RPMI7951 (cell line): ENCODE results near the gene TERT. TPM values are rescaled to one million over a fixed set of nuclear protein-coding genes. Genes with fewer than 3 reads are reported as not detected.

ENCODE experiments used
- DNase-seq: peaks from one replicate; pipeline ENCODE4 v3.0.0-alpha.2; 2012; ENCODE audit warnings: low read depth
- total RNA-seq: library from RNA; depleted of rRNA; stranded (reverse); fragments of >200 nt; shearing (Covaris generic); gene quantifications from 2 replicates; pipeline ENCODE4 v1.2.3, GENCODE V29; 2014; rRNA removed

The TERT gene
- total RNA-seq, 1 experiment from 2014 or later = not detected

DNA sequence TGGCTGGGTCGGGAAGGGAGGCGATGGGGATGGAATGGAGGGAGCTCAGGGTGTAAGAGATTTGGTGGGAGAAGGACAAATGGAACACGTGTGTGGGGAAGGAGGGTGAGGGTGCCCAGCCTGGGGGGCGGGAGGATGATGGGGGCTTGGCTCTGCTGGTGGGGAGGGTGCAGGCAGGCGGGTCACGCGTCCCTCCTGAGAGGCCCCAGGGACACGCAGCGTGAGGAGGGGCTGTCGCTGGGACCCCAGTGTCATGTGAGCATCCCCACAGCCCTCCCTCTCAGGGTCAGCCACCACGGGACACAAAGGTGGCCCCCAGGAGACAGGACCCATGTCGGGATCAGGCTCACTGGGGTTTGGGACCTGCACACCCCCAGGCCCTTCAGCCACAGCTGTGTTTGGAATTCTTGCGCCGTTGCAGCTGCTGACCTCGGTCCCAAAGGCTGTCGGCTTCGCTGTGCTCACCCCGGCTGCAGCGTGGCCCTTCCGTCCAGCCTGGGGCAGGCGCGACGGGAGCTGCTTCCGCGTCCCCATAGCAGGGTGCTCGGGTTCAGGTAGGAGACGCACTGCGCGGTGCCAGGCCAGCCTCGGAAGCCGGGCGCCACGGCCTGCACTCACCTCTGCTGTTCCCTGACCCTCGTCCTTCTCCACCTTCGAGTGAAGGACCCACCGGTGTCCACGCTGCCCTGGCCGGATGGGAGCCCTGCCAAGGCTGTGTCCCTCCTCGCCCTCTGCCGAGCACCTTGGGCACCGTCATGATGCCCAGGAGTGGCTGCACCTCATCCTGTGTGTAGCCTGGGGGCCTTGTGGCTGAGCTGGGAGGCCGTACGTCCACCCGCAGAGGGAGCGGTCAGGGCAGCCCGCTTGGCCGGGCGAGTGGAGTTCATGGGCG is 88.1 kb downstream of the TERT start:
- no peak for DNase-seq

DNA sequence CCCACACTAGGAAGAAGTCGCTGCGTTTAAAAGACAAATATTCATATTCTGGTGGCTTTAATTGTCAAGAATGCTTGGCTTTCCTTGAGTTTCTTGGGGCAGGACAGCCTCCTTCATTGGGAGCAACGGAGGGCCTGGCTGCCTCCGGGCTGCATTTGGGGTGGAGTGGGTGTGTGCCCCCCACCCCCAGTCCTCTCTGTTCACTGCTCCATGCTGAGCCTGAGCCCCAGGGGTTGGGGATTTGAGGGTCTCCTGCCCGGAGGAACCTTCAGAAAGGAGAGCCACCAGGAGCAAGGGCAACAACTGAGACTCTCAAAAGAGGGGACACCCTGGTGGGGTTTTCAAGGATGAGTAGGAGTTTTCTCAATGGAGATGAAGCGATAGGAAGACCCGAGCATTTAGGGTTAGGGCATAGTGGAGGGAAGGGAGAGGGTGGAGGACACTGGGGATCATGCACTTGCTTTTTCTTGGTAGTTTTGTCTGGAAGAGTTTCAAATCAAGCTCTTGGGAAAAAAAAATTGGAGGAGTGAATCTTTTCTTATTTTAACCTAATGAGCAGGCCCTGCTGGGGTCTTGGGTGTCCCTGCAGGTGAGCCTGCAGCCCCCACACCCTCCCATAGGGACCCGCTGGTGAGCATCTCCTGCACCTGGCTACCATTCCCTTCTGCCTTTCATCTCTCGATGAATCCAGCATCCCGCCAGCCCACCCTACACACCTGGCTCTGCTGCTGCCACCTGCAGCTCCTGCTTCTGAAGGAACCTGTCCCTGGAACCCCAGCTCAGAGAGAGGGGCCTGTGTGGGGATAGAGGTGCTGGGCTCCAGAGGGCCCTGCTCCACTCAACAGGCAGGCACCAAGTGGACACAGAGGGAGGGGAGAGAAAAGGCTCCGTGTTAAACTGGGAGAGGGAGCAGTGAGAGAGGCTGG is 89.3 kb downstream of the TERT start:
- DNase-seq = no peak

DNA sequence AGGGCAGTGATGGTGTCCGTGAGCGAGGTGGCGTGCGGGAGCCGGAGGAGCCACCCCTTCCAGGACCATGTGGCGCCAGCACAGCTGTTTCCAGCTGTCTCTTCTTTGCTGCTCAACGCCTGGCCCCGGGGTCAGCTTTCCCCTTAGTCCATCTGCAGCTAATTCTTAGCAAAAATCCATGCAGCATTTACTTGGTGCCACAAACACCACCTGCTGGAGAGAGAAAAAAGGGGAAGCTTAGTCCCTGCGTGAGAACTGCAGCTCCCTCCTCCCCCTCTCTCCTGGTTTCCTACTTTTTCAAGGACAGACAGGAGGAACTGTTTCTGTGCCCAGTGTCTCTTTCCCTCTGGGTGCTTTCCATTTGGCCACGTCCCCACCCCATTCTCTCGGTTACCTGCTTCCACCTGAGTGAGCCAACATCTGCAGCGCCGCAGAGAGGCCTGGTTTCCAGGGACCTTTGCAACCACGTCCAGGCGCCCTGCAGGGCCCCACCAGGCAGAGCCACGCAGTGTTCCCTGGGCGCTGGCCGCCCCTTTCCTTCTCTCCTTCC is 90.1 kb downstream of the TERT start:
- DNase-seq = peak; percentile 41

DNA sequence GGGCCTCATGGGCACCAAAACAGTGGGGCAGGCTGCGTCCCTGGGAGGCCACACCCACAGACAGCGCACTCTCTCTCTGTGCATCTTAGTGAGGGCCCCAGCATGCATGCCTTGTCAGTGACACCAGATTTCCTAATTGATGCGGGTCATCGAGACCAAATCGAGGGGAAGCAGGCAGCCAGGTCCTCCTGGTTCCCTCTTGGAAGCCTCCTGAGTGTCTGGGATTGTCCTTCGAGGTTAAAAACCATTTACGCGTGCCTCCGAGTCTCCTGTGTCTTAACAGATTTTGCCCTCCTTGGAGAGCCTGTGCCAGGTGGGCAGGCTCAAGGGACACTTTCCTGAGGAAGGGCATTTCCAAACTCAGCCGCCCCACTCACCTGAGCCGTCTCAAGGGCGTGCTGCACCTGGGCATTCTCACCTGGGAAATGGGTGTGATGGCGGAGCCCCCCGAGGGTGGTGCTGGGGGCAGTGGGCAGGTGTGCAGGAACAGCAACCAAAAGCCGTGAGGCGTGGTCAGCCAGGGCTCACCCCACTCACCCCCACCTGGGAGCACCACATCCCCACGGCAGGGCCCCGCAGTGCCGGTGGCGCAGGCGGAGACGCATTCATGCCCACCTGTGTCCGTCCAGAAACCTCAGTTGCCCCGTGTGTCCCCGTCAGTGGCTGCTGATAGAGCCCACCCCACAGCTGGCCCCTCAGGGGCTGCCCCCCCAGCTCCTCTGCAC is 90.7 kb downstream of the TERT start:
- DNase-seq = no peak

DNA sequence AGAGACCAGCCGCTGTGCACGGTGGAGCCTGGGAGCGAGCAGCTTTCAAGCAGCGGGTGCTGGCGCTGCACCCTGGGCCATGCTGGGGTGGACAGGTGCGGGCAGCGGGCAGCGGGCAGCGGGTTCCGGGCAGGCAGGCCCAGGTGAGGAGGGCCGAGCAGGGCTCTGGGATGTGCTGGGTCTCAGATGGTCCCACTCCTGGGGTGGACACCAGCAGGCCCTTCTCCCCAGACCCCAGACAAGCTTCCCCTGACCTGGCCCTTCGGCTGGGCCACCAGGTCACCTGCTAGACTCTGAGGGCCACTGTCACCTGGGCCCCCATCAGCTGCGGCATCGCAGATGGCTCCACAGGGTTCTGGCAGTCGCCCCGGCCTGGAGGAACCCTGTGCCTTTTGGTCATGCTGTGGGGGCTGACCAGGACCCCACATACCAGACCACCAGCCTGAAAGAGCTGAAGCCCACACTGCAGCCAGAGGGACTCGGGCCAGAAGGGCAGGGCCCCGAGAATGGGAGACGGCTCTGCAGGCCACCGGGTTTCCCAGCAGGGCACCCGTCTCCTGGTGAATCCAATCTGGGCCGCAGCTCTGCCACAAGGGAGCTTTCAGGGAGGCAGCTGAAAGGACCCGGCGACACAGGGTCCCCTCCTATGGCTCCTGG is 91.4 kb downstream of the TERT start:
- no peak for DNase-seq

Other genes with a start within 250 kb of the TERT start
- 0.98 and 1.4 TPM in 2 replicates for gene SLC12A7, start 183.0 kb downstream of the TERT start, total RNA-seq
- gene SLC6A19, start 93.5 kb downstream of the TERT start, total RNA-seq = not detected in 2 replicates
- not detected in 2 replicates for gene SLC6A18, start 69.7 kb downstream of the TERT start, total RNA-seq
- gene CLPTM1L, start 50.0 kb upstream of the TERT start, total RNA-seq = 116 and 141 TPM in 2 replicates
- gene SLC6A3, start 150.4 kb upstream of the TERT start, total RNA-seq = not detected in 2 replicates
- gene LPCAT1, start 228.9 kb upstream of the TERT start, total RNA-seq = 12.3 and 15.0 TPM in 2 replicates